Measurements from ENCODE around the gene ALOXE3. TPM values are rescaled to one million over a fixed set of nuclear protein-coding genes. Genes with fewer than 3 reads are reported as not detected.

ALOXE3 gene
- polyA plus RNA-seq, 1 experiment: 0.04 TPM

DNA sequence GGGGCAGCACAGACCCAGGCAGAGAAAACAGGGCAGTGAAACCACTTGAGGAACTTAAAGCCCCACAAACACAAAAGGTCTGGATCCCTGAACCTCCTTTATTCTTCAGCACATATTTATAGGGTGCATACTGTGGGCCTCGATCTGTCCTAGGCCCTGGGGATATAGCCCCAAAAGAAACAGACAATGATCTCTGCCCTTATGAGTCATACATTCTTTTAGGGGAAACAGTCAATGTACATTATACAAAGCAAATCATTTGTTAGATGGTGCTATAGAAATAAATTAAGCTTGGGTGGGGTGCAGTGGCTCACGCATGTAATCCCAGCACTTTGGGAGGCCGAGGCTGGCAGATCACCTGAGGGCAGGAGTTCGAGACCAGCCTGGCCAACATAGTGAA lies 15.6 kb upstream of the ALOXE3 start:
- H3K27ac ChIP-seq (ENCODE audit: low read depth, low read length): no peak overlapping the region
- ChIA-PET POLR2A (no interaction called here), CTCF (interaction anchor here (0.9 to 1.9 kb wide), 2 partner anchors 12 to 15 kb away, joined by 3 to 7 read pairs; no protein-coding TSS in a partner anchor)
- TF ChIP-seq CTCF (IDR thresholded peaks at IDR 0.05; ENCODE audit: low read depth, low read length): no peak
- no peaks in the 10 kb centered on the region for H3K9me3 ChIP-seq (ENCODE audit: control insufficient read depth, insufficient read depth, low read length)
- DNase-seq (ENCODE audit: low read depth, low spot score): no peak
- no peak overlapping the region for H3K4me3 ChIP-seq (ENCODE audit: low read depth, low read length)
- no peaks in the 10 kb centered on the region for H3K27me3 ChIP-seq (ENCODE audit: control insufficient read depth, insufficient read depth, low read length)

DNA sequence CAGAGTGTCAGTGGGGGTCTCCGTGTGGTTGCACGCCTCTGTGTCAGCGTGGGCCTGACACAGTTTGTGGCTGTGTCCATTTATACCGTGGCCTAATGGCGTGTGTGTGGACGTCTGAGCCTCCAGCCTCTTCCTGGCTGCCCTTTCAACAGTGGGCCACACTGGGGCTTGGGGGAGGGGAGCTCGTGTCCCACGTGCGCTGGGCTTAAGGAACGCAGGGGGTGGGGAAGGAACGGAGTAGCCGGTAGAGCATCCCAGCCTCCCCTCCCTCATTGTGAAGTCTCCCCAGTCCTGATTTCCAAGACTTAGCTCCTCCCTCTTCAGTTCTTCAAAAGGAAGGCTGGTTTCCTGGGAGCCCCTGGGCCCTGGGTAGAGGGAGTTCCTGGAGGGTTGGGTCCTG lies 15.1 kb upstream of the ALOXE3 start:
- Histone ChIP-seq H3K9me3 (ENCODE audit: control insufficient read depth, insufficient read depth, low read length) (no peaks in the 10 kb centered on the region), H3K27ac (ENCODE audit: low read depth, low read length) (no peak overlapping the region), H3K27me3 (ENCODE audit: control insufficient read depth, insufficient read depth, low read length) (no peaks in the 10 kb centered on the region), H3K4me3 (ENCODE audit: low read depth, low read length) (no peak overlapping the region)
- CTCF ChIA-PET: interaction anchor here (0.9 to 1.9 kb wide), 2 partner anchors 11 to 14 kb away, joined by 3 to 7 read pairs; no protein-coding TSS in a partner anchor
- no peak for TF ChIP-seq CTCF (IDR thresholded peaks at IDR 0.05; ENCODE audit: low read depth, low read length)
- POLR2A ChIA-PET: interaction anchor here (1.0 kb wide), 1 partner anchor 40 kb away, joined by 3 read pairs; no protein-coding TSS in a partner anchor
- DNase-seq (ENCODE audit: low read depth, low spot score): no peak

DNA sequence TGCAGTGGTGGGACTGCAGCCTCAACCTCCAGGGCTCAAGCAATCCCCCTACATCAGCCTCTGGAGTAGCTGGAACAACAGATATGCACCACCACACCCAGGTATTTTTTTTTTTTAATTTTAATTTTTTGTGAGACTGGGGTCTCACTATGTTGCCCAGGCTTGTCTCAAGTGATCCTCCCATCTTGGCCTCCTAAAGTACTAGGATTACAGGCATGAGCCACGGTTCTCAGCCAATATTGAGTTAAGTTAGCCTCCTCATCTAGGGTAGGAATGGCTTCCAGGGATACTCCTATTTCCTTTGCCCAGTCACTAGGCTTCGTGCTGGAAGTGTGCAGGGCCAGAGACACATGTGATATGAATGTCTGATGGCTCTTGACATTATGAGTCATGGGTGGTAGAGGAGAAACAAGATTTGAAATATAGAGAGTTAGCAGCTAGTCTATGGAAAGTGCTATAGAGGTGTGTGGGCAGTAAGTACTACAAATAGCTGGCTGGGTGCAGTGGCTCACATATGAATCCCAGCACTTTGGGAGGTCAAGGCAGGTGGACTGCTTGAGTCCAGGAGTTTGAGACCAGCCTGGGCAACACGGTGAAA lies 13.6 kb upstream of the ALOXE3 start:
- POLR2A ChIA-PET: interaction anchor here (0.7 kb wide), 1 partner anchor 20 kb away, joined by 3 read pairs; the partner anchor contains the start of gene PER1
- H3K27me3 ChIP-seq (ENCODE audit: control insufficient read depth, insufficient read depth, low read length): no peaks in the 10 kb centered on the region
- TF ChIP-seq CTCF (IDR thresholded peaks at IDR 0.05; ENCODE audit: low read depth, low read length): no peak
- DNase-seq (ENCODE audit: low read depth, low spot score): no peak
- H3K9me3 ChIP-seq (ENCODE audit: control insufficient read depth, insufficient read depth, low read length): no peaks in the 10 kb centered on the region
- CTCF ChIA-PET: no interaction called here
- H3K4me3 ChIP-seq (ENCODE audit: low read depth, low read length): no peak overlapping the region
- H3K27ac ChIP-seq (ENCODE audit: low read depth, low read length): no peak overlapping the region

DNA sequence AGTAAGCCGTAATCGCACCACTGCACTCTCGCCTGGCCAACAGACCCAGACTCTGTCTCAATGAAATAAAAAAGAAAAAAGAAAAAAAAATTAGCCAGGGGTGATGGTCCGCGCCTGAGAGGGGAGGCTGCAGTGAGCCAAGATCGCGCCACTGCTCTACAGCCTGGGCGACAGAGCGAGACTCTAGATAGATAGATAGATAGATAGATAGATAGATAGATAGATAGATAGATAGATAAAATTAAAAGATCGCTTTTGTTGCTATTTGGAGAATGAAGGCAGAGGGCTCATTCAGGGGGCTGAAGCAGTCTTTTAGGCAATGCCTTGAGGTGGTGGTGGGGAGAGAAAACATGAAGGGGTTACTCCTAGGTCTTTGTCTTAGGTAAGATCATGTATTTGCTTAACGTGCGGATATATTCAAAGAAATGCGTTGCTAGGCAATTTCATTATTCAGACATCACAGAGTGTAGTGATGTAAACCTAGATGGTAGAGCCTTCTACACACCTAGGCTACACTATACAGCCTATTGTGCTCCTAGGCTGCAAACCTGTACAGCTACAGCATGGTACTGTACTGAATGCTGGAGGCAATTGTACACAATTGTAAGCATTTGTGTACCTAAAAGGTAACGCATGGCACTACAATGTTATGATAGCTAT lies 9.9 kb upstream of the ALOXE3 start:
- DNase-seq (ENCODE audit: low read depth, low spot score): no peak
- ChIA-PET CTCF (interaction anchor here (1.5 kb wide), 1 partner anchor 10 kb away, joined by 6 read pairs; no protein-coding TSS in a partner anchor), POLR2A (no interaction called here)
- H3K27me3 ChIP-seq (ENCODE audit: control insufficient read depth, insufficient read depth, low read length): peaks cover 6% of the 10 kb centered on the region
- H3K27ac ChIP-seq (ENCODE audit: low read depth, low read length): no peak overlapping the region
- H3K9me3 ChIP-seq (ENCODE audit: control insufficient read depth, insufficient read depth, low read length): no peaks in the 10 kb centered on the region; the same call in 1 of the 2 replicates
- H3K4me3 ChIP-seq (ENCODE audit: low read depth, low read length): no peak overlapping the region
- no peak for TF ChIP-seq CTCF (IDR thresholded peaks at IDR 0.05; ENCODE audit: low read depth, low read length)

DNA sequence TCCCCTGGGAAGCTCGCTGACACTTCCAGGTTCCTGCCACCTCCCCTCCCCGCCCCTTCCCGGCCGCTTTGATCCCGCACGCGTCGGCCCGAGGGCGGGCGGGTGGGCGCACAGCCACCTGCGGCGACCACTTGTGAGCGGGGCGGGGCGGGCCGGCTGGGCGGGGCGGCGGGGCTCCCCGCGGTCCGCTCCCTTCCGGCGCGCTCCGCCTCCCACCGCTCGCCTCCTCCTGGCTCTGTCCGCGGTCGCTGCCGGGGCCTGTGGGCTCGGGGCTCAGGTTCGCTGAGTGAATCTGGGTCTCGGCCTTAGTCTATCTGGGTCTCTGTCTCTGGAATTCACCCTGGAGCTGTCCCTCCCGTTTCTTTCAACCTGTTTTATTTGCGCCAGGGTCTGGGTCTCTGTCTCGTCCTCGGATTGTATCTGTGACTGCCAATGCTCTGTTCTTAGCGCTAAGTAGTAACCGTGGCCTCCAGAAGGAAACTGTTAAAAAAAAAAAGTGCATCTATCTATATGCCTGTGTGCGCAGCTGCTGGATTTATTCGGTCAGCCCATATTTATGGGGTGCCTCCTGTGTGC lies 8.3 kb upstream of the ALOXE3 start:
- no peaks in the 10 kb centered on the region; the same call in 1 of the 2 replicates for H3K9me3 ChIP-seq (ENCODE audit: control insufficient read depth, insufficient read depth, low read length)
- no peak for TF ChIP-seq CTCF (IDR thresholded peaks at IDR 0.05; ENCODE audit: low read depth, low read length)
- H3K27me3 ChIP-seq (ENCODE audit: control insufficient read depth, insufficient read depth, low read length): peaks cover 6% of the 10 kb centered on the region
- H3K4me3 ChIP-seq (ENCODE audit: low read depth, low read length): peak overlapping the region; percentile 73
- no peak for DNase-seq (ENCODE audit: low read depth, low spot score)
- ChIA-PET POLR2A (interaction anchor here (0.7 kb wide), 1 partner anchor 30 kb away, joined by 3 read pairs; no protein-coding TSS in a partner anchor), CTCF (interaction anchor here (1.0 to 1.5 kb wide), 2 partner anchors 7 to 12 kb away, joined by 5 to 6 read pairs; no protein-coding TSS in a partner anchor)
- no peak overlapping the region for H3K27ac ChIP-seq (ENCODE audit: low read depth, low read length)

Data from AG04450 (cell line).